ENCODE data around the gene OR4C6.

The OR4C6 gene

DNA sequence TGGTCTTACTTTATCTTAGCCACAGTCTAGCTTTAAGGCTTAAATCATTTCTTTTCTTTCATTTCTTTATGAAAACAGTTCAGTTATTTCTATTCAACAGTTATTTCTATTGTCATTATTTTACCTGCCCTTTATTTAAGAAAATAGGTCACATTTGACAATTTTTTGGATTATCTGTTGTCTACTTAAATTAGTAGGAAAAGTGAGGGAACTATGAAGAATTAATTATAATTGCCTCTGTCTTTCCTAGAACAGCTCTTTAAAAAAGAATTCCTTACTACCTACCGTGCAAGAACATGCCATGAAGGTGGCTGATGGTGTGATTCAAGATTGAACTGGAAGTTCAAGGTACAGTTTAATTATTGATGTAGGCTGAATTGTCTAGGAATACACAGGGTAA lies at the start of gene OR4C6:
TSS of gene OR4C6 (plus strand) at position 301 of the 400 bp plus-strand sequence. CDS start 2,966 bp downstream, outside the sequence.
- no peak for DNase-seq (ENCODE audit: low read depth)
- H3K4me3 ChIP-seq (ENCODE audit: low read depth, low read length): no peak within 1 kb of the TSS
- TF ChIP-seq, protein P1, sequence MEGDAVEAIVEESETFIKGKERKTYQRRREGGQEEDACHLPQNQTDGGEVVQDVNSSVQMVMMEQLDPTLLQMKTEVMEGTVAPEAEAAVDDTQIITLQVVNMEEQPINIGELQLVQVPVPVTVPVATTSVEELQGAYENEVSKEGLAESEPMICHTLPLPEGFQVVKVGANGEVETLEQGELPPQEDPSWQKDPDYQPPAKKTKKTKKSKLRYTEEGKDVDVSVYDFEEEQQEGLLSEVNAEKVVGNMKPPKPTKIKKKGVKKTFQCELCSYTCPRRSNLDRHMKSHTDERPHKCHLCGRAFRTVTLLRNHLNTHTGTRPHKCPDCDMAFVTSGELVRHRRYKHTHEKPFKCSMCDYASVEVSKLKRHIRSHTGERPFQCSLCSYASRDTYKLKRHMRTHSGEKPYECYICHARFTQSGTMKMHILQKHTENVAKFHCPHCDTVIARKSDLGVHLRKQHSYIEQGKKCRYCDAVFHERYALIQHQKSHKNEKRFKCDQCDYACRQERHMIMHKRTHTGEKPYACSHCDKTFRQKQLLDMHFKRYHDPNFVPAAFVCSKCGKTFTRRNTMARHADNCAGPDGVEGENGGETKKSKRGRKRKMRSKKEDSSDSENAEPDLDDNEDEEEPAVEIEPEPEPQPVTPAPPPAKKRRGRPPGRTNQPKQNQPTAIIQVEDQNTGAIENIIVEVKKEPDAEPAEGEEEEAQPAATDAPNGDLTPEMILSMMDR (IDR thresholded peaks at IDR 0.05; ENCODE audit: insufficient read depth, low read depth, low read length, missing control alignments): no peak

DNA sequence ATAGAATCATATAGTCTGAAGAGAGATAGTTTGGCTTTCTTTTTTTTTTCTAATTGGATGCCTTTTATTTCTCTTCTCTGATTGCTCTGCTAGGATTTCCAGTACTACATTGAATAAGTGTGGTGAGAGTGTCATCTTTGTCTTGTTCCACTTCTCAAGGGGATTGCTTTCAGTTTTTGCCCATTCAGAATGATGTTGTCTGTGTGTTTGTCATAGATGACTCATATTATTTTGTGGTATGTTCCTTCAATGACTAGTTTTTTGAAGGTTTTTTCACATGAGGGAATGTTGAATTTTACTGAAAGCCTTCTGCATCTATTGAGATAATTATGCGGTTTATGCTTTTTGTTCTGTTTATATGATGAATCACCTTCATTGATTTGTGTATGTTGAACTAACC lies 37.5 kb upstream of the OR4C6 start:
- TF ChIP-seq, protein P1 (IDR thresholded peaks at IDR 0.05; ENCODE audit: insufficient read depth, low read depth, low read length, missing control alignments): no peak
- H3K4me3 ChIP-seq (ENCODE audit: low read depth, low read length): no peak overlapping the region
- no peak for DNase-seq (ENCODE audit: low read depth)

DNA sequence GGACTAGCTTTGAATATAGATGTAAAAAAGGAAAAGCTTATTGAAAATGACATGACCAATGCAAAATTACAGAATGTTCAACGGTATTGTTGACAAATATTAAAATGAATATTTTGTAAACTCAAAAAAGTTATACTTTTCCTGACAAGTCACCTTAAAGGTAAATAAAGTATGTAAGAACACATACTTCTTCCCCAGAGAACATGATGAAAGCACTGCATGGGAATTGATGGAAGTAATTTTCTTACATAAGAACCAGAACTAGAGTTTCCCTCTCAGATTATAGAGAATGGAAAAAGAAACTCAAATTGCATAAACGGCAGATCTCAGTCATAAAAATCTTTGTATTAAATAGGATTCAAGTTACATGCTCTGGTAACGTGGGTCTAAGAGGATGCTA lies 27.2 kb upstream of the OR4C6 start, which contains the start of gene OR4P4:
TSS of gene OR4P4 (plus strand) at position 301 of the 400 bp plus-strand sequence.
- TF ChIP-seq, protein P1 (IDR thresholded peaks at IDR 0.05; ENCODE audit: insufficient read depth, low read depth, low read length, missing control alignments): no peak
- no peak within 1 kb of the TSS for H3K4me3 ChIP-seq (ENCODE audit: low read depth, low read length)
- DNase-seq (ENCODE audit: low read depth): no peak

DNA sequence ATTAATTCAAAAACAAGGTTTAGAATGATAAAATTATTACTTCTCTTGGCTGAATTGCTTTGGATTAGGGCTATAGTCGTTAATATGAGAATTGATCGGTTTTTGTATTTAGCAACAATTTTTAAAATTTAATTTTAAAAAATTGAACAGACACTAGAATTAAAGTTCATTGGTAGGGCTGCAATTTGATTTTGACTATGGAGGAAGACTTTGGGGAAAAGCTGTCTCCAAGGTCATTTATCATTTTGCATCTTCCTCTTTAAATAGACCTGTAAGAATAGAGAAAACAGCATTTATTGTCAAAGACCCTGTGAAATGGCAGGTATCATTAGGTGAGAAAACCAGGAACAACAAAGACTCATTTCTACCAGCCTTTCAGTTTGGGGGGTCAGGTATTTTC lies 14.0 kb upstream of the OR4C6 start, which contains the start of gene OR4S2:
TSS of gene OR4S2 (plus strand) at position 301 of the 400 bp plus-strand sequence. CDS start 2,577 bp downstream, outside the sequence.
- TF ChIP-seq, protein P1 (IDR thresholded peaks at IDR 0.05; ENCODE audit: insufficient read depth, low read depth, low read length, missing control alignments): no peak
- DNase-seq (ENCODE audit: low read depth): no peak
- H3K4me3 ChIP-seq (ENCODE audit: low read depth, low read length): no peak within 1 kb of the TSS

DNA sequence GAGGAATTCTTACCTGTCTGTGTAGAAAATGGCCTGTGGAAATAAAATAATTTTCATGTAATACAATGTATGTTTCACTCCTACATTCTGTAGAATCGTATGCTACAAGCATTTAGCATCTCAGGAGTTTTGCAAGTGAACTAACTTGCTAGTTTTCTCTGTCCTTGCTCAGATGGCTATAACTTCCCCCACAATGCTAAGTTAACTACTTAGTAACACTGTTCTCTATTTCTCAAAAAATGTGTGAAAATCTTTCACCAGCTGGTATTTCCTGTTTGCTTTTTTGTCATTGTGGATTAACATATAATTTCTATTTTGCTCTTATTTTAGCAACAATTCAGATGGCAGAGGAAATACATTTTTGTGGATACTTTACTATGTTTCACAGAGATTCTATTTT lies 9.4 kb upstream of the OR4C6 start:
- TF ChIP-seq, protein P1 (IDR thresholded peaks at IDR 0.05; ENCODE audit: insufficient read depth, low read depth, low read length, missing control alignments): no peak

DNA sequence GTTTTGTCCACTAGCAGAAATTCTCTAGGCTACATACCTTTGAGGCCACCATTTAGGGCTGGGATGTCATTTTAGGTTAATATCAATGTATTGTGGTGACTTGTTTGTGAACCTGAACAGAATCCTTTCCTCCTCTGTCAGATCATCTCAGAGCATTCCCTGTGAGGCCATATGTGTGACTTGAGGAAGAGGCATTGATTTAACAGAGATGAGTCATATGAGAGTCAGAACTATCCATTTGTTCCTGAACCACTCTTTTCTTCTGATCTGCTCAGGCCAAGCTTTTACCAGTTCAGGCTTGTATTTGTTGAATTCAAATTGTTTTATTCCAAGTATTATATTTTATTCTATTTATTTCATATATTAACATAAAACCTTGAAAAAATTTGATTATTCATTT lies 6.9 kb upstream of the OR4C6 start:
- TF ChIP-seq, protein P1 (IDR thresholded peaks at IDR 0.05; ENCODE audit: insufficient read depth, low read depth, low read length, missing control alignments): no peak
- no peak overlapping the region for H3K4me3 ChIP-seq (ENCODE audit: low read depth, low read length)
- no peak for DNase-seq (ENCODE audit: low read depth)

More for the DNA sequence above, 9.4 kb upstream of the OR4C6 start:
- H3K4me3 ChIP-seq (ENCODE audit: low read depth, low read length): no peak overlapping the region
- DNase-seq (ENCODE audit: low read depth): no peak

DNA sequence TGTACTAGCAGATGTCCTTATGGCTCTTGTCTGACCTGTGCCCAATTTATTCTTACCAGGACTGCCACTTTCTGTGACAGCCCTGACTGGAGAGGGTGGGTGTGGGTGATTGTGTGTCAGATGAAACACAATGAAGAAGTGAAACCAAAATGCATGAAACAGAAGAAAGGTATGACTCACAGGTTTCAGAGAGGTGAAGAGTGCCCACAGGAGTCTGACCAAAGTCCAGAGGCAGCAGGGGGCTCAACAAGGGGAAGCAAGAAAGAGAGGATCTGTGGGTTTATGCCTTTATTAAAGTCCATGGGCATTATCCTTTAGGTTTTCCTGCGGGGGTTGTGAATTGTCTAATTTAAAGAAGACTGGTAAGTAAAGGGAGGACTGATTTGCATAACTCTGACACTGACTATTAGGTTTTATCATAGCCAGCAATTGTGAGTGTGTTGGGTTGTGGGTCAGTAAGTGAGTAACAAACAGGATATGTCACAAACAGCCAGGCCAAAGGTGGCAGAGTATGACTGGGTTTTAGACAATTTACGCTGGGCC lies 3.9 kb upstream of the OR4C6 start:
- peak; percentile 90 for DNase-seq (ENCODE audit: low read depth)
- H3K4me3 ChIP-seq (ENCODE audit: low read depth, low read length): no peak overlapping the region

More for the DNA sequence above, 3.9 kb upstream of the OR4C6 start:
- TF ChIP-seq, protein P1 (IDR thresholded peaks at IDR 0.05; ENCODE audit: insufficient read depth, low read depth, low read length, missing control alignments): no peak
